ENCODE results near the gene ANKRD23. TPM values are rescaled to one million over a fixed set of nuclear protein-coding genes. Genes with fewer than 3 reads are reported as not detected.

Gene ANKRD23
- total and polyA plus RNA-seq, 2 of the 4 experiments (the other 2 are of a cell fraction), result 0.54 to 1.5 TPM

DNA sequence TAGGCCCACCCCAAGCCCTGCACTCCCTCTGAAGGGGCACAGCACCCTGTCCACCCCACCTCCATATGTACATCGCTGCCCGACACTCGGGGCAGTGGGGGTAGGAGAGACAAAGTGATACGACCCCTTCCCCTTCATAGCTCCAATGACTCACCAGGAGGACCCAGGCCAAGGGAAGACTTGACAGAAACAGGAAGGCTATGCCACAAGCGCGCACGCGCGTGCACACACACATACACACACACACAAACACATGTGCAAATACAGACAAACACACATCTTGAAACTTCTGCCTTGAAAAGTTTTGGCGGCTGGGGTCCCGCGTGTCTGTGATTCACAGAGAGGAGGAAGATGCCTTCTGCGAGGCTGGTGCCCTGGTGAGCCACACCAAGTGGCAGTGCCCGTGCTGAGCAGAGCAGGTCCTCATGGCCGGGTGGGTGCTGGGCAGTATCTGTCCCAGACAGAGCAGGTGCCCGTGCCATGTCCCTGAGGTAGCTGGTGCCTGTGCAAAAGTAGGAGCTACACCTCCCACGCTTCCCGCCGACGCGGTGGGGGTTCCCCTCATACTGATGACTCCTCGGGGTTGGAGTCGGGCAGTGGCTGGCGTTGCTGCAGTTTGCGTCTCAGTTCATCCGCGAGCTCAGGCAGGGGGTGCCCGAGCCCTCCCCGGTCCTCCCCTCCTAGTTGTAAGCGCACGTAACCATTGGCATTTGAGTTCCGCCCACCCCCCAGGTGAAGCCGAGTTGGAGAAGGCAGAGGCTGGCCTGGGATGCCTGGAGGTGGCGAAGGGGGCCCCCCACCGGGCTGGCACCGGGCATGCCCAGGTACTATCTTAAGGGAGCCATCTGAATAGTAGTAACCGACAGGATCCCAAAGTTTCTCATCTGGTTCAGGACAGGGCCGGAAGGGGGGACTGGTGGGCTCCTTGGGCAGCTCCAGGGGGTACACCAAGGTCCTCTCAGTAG, 16.5 kb upstream of the ANKRD23 start:
- Histone ChIP-seq H3K18ac (ENCODE audit: low read depth, low read length) (no peak overlapping the region), H3K4ac (ENCODE audit: low read depth, low read length) (no peak overlapping the region), H3K4me2 (ENCODE audit: low read depth, low read length) (no peak overlapping the region), H3K36me3 (ENCODE audit: control insufficient read depth, insufficient read depth, low read length) (peaks cover 48% of the 10 kb centered on the region), H3K79me1 (ENCODE audit: low read depth in 1 of 2, low read length in 2 of 2) (peaks cover 11 to 39% of the 10 kb centered on the region in 2 experiments), H3K27ac (ENCODE audit: insufficient read depth, low read length) (no peak overlapping the region), H3K27me3 (ENCODE audit: control insufficient read depth, insufficient read depth, low read length) (no peaks in the 10 kb centered on the region), H2AK9ac (replicated peaks; ENCODE audit: low read depth, low read length, poor library complexity) (peak overlapping the region; percentile 73), H3K14ac (replicated peaks; ENCODE audit: low read depth, low read length) (no peak overlapping the region), H2AK5ac (ENCODE audit: low read depth, low read length) (no peak overlapping the region), H2AFZ (replicated peaks; ENCODE audit: low read length, poor library complexity) (no peak overlapping the region), H3K9me1 (ENCODE audit: insufficient read depth, low read length) (peaks cover 3% of the 10 kb centered on the region; the same call in 1 of the 2 replicates), H3K4me1 (ENCODE audit: control insufficient read depth, insufficient read depth, low read length) (peaks cover 12% of the 10 kb centered on the region), H2BK120ac (ENCODE audit: low read depth, low read length) (no peak overlapping the region), H3K56ac (ENCODE audit: extremely low read depth, insufficient read depth, low read length) (no peak overlapping the region), H3K9me3 (ENCODE audit: control insufficient read depth, insufficient read depth, low read length) (no peaks in the 10 kb centered on the region), H2BK20ac (ENCODE audit: low read depth, low read length) (no peak overlapping the region), H3K4me3 (ENCODE audit: insufficient read depth, low read depth, low read length) (no peak overlapping the region), H2BK15ac (ENCODE audit: low read depth, low read length) (no peak overlapping the region), H3K9ac (ENCODE audit: low read depth, low read length) (no peak overlapping the region), H4K8ac (ENCODE audit: low read depth in 2 of 2, low read length in 2 of 2) (no peak overlapping the region), H2BK5ac (ENCODE audit: low read depth, low read length, poor library complexity, severe bottlenecking) (no peak overlapping the region), H3K23ac (ENCODE audit: low read depth, low read length) (no peak overlapping the region), H4K91ac (ENCODE audit: insufficient read depth, low read depth, low read length) (no peak overlapping the region), H4K5ac (ENCODE audit: low read depth, low read length) (no peak overlapping the region), H4K20me1 (ENCODE audit: insufficient read depth, low read length) (peaks cover 12% of the 10 kb centered on the region)
- CTCF ChIA-PET, result no interaction called here
- dilution Hi-C loops (cut with HindIII; ENCODE audit: low sequenced_read_pairs, unreplicated experiment), result no loop called here
- no TSS peak for BruUV-seq (replicated peaks)
- ATAC-seq (ENCODE audit: low read depth) (no peak), DNase-seq (no peak)
- WGBS, 2 experiments (ENCODE audit: extremely low coverage in 2 of 2, insufficient read length in 1 of 2), result 83% methylated on average over 19 of the region's 38 CpGs; no CpG with 5 or more reads in 1 of the 2 experiments
- in situ Hi-C loops (cut with MboI; ENCODE audit: low sequenced_read_pairs), result loop anchor here (25.0 kb wide), 1 partner anchor 252 kb away; the partner anchor contains the start of gene ANKRD36
- intact Hi-C loops (cut with micrococcal nuclease), result no loop called here
- POLR2A ChIA-PET (ENCODE audit: unreplicated experiment), result no interaction called here
- TF ChIP-seq RFX5 (IDR thresholded peaks at IDR 0.05; ENCODE audit: low read depth, low read length) (no peak), SMC3 (IDR thresholded peaks at IDR 0.05; ENCODE audit: low read depth, low read length) (no peak), FOS (IDR thresholded peaks at IDR 0.05; ENCODE audit: low read depth, low read length) (no peak), POLR2A (IDR thresholded peaks at IDR 0.05; ENCODE audit: low read depth, low read length) (no peak), NFE2L2 (IDR thresholded peaks at IDR 0.05; ENCODE audit: low read depth, low read length) (no peak), CHD1 (IDR thresholded peaks at IDR 0.05; ENCODE audit: low read depth, low read length) (no peak), MAZ (IDR thresholded peaks at IDR 0.05; ENCODE audit: borderline replicate concordance, low read depth, low read length) (no peak), CEBPB (IDR thresholded peaks at IDR 0.05; ENCODE audit: low read depth, low read length) (no peak), MXI1 (IDR thresholded peaks at IDR 0.05; ENCODE audit: borderline replicate concordance, low read depth, low read length) (no peak), MAFK (IDR thresholded peaks at IDR 0.05; ENCODE audit: low read depth, low read length) (no peak), BHLHE40 (IDR thresholded peaks at IDR 0.05; ENCODE audit: low read depth, low read length) (no peak), RAD21 (IDR thresholded peaks at IDR 0.05; ENCODE audit: low read length) (no peak)
- TF ChIP-seq, protein P1, sequence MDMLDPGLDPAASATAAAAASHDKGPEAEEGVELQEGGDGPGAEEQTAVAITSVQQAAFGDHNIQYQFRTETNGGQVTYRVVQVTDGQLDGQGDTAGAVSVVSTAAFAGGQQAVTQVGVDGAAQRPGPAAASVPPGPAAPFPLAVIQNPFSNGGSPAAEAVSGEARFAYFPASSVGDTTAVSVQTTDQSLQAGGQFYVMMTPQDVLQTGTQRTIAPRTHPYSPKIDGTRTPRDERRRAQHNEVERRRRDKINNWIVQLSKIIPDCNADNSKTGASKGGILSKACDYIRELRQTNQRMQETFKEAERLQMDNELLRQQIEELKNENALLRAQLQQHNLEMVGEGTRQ (IDR thresholded peaks at IDR 0.05; ENCODE audit: low read depth, low read length), result no peak
- TF ChIP-seq, protein P2, sequence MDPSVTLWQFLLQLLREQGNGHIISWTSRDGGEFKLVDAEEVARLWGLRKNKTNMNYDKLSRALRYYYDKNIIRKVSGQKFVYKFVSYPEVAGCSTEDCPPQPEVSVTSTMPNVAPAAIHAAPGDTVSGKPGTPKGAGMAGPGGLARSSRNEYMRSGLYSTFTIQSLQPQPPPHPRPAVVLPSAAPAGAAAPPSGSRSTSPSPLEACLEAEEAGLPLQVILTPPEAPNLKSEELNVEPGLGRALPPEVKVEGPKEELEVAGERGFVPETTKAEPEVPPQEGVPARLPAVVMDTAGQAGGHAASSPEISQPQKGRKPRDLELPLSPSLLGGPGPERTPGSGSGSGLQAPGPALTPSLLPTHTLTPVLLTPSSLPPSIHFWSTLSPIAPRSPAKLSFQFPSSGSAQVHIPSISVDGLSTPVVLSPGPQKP (IDR thresholded peaks at IDR 0.05; ENCODE audit: borderline replicate concordance, low read depth, low read length), result no peak

All from IMR-90 (cell line).